HEK293 (cell line): ENCODE data around the gene GAREM1.

Source experiments
- CTCF ChIP-seq: fragments of 450-650 bp; formaldehyde crosslinking; IDR thresholded peaks from 2 replicates; pipeline ENCODE4 v1.5.1; 2016; ENCODE audit warnings: missing biosample characterization, missing genetic modification characterization
- PRDM10 ChIP-seq: fragments of 450-650 bp; formaldehyde crosslinking; IDR thresholded peaks from 2 replicates; pipeline ENCODE4 v1.5.1; 2016; ENCODE audit warnings: missing biosample characterization, missing genetic modification characterization
- REST ChIP-seq: fragments of 450-650 bp; formaldehyde crosslinking; IDR thresholded peaks from 2 replicates; pipeline ENCODE4 v1.5.1; 2016; ENCODE audit warnings: missing biosample characterization, missing genetic modification characterization

- no peak for TF ChIP-seq CTCF (tag by site-specific recombination)
- no peak for TF ChIP-seq REST (tag by site-specific recombination)
- 0 out of 2 replicates have a peak, but pooled peaks have one; percentile 15 for TF ChIP-seq PRDM10 (tag by site-specific recombination)
Measured at GRCh38 chr18:32427084-32427900, 43.4 kb downstream of the GAREM1 start.
